HepG2 (cell line): ENCODE data around the gene MNT. TPM values are rescaled to one million over a fixed set of nuclear protein-coding genes. Genes with fewer than 3 reads are reported as not detected.

Source experiments
- CCAR2 ChIP-seq: fragments of 200-400 bp; formaldehyde crosslinking; optimal IDR thresholded peaks from 2 replicates; pipeline ENCODE3; 2018; ENCODE audit warnings: low read depth, mild to moderate bottlenecking, low read length, moderate library complexity
- ELF3 ChIP-seq: IDR thresholded peaks from 2 replicates; pipeline ENCODE4 v1.6.1; 2016; ENCODE audit warnings: missing genetic modification reagents, missing compliant biosample characterization
- FIP1L1 ChIP-seq: fragments of 200-400 bp; formaldehyde crosslinking; IDR thresholded peaks from 2 replicates; pipeline ENCODE4 v1.6.1; 2018; ENCODE audit warnings: low read depth, mild to moderate bottlenecking, low read length, moderate library complexity, borderline replicate concordance; ENCODE audit not compliant: insufficient read depth
- FOXC1 ChIP-seq: sonication (generic); formaldehyde crosslinking; IDR thresholded peaks from 2 replicates; pipeline ENCODE4 v1.8.0; 2022; ENCODE audit warnings: mild to moderate bottlenecking, missing genetic modification reagents, borderline replicate concordance
- HMGA1 ChIP-seq: sonication (generic); formaldehyde crosslinking; conservative IDR thresholded peaks from 2 replicates; pipeline ENCODE4 v1.4.0; 2020; ENCODE audit warnings: missing genetic modification reagents
- HNF4A ChIP-seq: sonication (generic); formaldehyde crosslinking; IDR thresholded peaks from 2 replicates; pipeline ENCODE4 v1.4.0; 2020; ENCODE audit warnings: missing genetic modification reagents
- HOXA5 ChIP-seq: sonication (generic); formaldehyde crosslinking; IDR thresholded peaks from 2 replicates; pipeline ENCODE4 v1.4.0; 2020; ENCODE audit warnings: missing genetic modification reagents
- ISX ChIP-seq: sonication (generic); formaldehyde crosslinking; conservative IDR thresholded peaks from 2 replicates; pipeline ENCODE4 v1.5.0; 2020; ENCODE audit warnings: missing genetic modification reagents
- KDM1A ChIP-seq: IDR thresholded peaks from 2 replicates; pipeline ENCODE4 v1.6.1; 2016; ENCODE audit warnings: missing compliant biosample characterization
- KLF11 ChIP-seq: IDR thresholded peaks from 2 replicates; pipeline ENCODE4 v1.6.1; 2016; ENCODE audit warnings: missing compliant biosample characterization
- RBM39 ChIP-seq: fragments of 200-400 bp; formaldehyde crosslinking; IDR thresholded peaks from one replicate; pipeline ENCODE4 v1.6.1; 2018; ENCODE audit warnings: antibody characterized with exemption, mild to moderate bottlenecking, low read depth, low read length; ENCODE audit not compliant: poor library complexity, severe bottlenecking
- SYNCRIP ChIP-seq: fragments of 200-400 bp; formaldehyde crosslinking; IDR thresholded peaks from 2 replicates; pipeline ENCODE4 v1.6.1; 2018; ENCODE audit warnings: mild to moderate bottlenecking, low read depth, low read length; ENCODE audit not compliant: insufficient read depth
- TBX2 ChIP-seq: sonication (generic); formaldehyde crosslinking; IDR thresholded peaks from 2 replicates; pipeline ENCODE4 v1.5.0; 2020; ENCODE audit warnings: missing genetic modification reagents, mild to moderate bottlenecking, borderline replicate concordance
- ZBTB8A ChIP-seq: sonication (generic); formaldehyde crosslinking; IDR thresholded peaks from 2 replicates; pipeline ENCODE4 v1.4.0; 2020; ENCODE audit warnings: mild to moderate bottlenecking, low read depth, missing genetic modification reagents, borderline replicate concordance
- ZFP1 ChIP-seq: IDR thresholded peaks from 2 replicates; pipeline ENCODE4 v1.6.1; 2016
- ZNF292 ChIP-seq: sonication (generic); formaldehyde crosslinking; IDR thresholded peaks from 2 replicates; pipeline ENCODE4 v1.8.1; 2022; ENCODE audit warnings: mild to moderate bottlenecking, low read depth, missing genetic modification reagents, borderline replicate concordance
- ZNF3 ChIP-seq: IDR thresholded peaks from 2 replicates; pipeline ENCODE4 v1.7.0; 2017; ENCODE audit warnings: inconsistent platforms
- ZNF337 ChIP-seq: sonication (generic); formaldehyde crosslinking; IDR thresholded peaks from 2 replicates; pipeline ENCODE4 v1.5.1; 2020; ENCODE audit warnings: missing genetic modification reagents, low read depth, mild to moderate bottlenecking, borderline replicate concordance
- polyA plus RNA-seq, 8 experiments: library from polyadenylated mRNA; depleted of rRNA in 3 of 8; stranded (reverse) in 7 of 8; unstranded in 1 of 8; fragments of >200 nt; fragmentation: Illumina TruSeq in 4 of 8; extraction: Trizol in 4 of 8; gene quantifications; 2 replicates each; pipeline versions ENCODE4 v1.2.1 to v1.2.3, GENCODE V29; 2011 to 2016; ENCODE audit warnings: low read depth in 4 of 8, missing spikeins in 1 of 8, mixed read lengths in 1 of 8; ENCODE audit not compliant: insufficient read depth in 1 of 8
- total RNA-seq, 5 experiments: library from RNA; depleted of rRNA; stranded (reverse); fragments of >200 nt; fragmentation: Illumina TruSeq; extraction: Trizol; gene quantifications; 2 replicates each; pipeline ENCODE4 v1.2.3, GENCODE V29; 2016; ENCODE audit warnings: low read depth in 1 of 5
- TF ChIP-seq, protein P1 (sequence below): IDR thresholded peaks from 2 replicates; pipeline ENCODE4 v1.6.1; 2016
- TF ChIP-seq, protein P2 (sequence below): sonication (generic); formaldehyde crosslinking; IDR thresholded peaks from 2 replicates; pipeline ENCODE4 v1.5.1; 2020; ENCODE audit warnings: mild to moderate bottlenecking, missing genetic modification reagents, moderate library complexity
- TF ChIP-seq, protein P3 (sequence below): sonication (generic); formaldehyde crosslinking; IDR thresholded peaks from 2 replicates; pipeline ENCODE4 v1.5.0; 2020; ENCODE audit warnings: mild to moderate bottlenecking, missing genetic modification reagents, borderline replicate concordance
- TF ChIP-seq, protein P4 (sequence below): sonication (generic); formaldehyde crosslinking; IDR thresholded peaks from 2 replicates; pipeline ENCODE4 v1.4.0; 2020; ENCODE audit warnings: mild to moderate bottlenecking, missing genetic modification reagents

MNT gene
- total and polyA plus RNA-seq, 2 of the 13 experiments (the other 11 are each of a cell fraction or from before 2014, with no cell fraction given) = 2.1 to 3.5 TPM

DNA sequence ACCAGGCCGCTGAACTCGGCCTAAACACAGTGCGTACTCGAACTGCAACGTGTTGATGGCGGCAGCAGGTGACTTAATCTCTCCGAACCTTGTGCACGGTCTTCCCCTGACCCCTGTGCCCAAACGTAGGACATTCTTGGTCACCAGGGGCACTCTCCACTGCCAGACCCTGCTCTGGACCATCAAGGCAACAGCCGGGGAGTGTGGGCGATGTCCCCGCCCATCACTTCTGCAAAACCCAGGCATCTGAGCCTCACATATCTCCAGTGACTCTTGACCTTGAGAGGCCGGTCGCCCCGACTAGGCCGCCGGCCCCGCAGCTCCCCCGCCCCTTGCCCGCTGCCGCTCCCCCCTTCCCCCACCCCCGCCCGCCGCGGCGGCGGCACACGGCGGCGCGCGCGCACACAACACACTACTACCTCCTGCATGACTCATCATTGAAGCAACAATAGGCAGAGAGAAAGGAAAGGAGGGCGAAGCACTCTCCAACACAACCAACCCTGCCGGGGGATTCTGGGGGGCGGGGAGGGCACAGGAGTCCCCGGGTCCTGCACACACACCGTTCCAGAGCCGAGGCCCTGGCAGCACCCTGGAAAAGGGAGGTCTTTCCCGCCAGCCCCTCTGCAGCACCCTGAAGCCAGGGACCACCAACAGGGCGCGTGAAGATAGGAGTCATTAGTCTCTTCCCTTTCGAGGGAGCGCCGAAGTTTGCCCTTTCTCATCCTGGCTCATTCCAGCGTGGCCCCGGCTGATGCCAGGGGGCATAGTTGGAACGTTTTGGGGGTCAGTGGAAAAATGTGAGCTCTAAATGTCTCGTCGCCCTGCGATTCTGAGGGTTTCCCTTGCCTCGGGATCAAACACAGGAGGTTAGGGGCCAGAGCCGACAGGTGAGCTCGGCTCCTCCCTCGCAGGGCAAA is 1.9 kb downstream of the MNT start (continued):
- TF ChIP-seq ZNF337 (CRISPR knock-in tag) = no peak
- TF ChIP-seq ZNF3 (CRISPR knock-in tag) = no peak
- TF ChIP-seq, protein P1, sequence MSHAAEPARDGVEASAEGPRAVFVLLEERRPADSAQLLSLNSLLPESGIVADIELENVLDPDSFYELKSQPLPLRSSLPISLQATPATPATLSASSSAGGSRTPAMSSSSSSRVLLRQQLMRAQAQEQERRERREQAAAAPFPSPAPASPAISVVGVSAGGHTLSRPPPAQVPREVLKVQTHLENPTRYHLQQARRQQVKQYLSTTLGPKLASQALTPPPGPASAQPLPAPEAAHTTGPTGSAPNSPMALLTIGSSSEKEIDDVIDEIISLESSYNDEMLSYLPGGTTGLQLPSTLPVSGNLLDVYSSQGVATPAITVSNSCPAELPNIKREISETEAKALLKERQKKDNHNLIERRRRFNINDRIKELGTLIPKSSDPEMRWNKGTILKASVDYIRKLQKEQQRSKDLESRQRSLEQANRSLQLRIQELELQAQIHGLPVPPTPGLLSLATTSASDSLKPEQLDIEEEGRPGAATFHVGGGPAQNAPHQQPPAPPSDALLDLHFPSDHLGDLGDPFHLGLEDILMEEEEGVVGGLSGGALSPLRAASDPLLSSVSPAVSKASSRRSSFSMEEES (CRISPR knock-in tag) = no peak
- TF ChIP-seq KDM1A (CRISPR knock-in tag) = no peak
- 0 out of 2 replicates have a peak, but pooled peaks have one; percentile 27 for TF ChIP-seq FOXC1
- TF ChIP-seq, protein P2, sequence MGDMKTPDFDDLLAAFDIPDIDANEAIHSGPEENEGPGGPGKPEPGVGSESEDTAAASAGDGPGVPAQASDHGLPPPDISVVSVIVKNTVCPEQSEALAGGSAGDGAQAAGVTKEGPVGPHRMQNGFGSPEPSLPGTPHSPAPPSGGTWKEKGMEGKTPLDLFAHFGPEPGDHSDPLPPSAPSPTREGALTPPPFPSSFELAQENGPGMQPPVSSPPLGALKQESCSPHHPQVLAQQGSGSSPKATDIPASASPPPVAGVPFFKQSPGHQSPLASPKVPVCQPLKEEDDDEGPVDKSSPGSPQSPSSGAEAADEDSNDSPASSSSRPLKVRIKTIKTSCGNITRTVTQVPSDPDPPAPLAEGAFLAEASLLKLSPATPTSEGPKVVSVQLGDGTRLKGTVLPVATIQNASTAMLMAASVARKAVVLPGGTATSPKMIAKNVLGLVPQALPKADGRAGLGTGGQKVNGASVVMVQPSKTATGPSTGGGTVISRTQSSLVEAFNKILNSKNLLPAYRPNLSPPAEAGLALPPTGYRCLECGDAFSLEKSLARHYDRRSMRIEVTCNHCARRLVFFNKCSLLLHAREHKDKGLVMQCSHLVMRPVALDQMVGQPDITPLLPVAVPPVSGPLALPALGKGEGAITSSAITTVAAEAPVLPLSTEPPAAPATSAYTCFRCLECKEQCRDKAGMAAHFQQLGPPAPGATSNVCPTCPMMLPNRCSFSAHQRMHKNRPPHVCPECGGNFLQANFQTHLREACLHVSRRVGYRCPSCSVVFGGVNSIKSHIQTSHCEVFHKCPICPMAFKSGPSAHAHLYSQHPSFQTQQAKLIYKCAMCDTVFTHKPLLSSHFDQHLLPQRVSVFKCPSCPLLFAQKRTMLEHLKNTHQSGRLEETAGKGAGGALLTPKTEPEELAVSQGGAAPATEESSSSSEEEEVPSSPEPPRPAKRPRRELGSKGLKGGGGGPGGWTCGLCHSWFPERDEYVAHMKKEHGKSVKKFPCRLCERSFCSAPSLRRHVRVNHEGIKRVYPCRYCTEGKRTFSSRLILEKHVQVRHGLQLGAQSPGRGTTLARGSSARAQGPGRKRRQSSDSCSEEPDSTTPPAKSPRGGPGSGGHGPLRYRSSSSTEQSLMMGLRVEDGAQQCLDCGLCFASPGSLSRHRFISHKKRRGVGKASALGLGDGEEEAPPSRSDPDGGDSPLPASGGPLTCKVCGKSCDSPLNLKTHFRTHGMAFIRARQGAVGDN = peak; percentile 7; the same call in 1 of the 2 replicates
- TF ChIP-seq HOXA5 = no peak
- no peak for TF ChIP-seq KLF11 (CRISPR knock-in tag)
- no peak for TF ChIP-seq CCAR2
- TF ChIP-seq, protein P3, sequence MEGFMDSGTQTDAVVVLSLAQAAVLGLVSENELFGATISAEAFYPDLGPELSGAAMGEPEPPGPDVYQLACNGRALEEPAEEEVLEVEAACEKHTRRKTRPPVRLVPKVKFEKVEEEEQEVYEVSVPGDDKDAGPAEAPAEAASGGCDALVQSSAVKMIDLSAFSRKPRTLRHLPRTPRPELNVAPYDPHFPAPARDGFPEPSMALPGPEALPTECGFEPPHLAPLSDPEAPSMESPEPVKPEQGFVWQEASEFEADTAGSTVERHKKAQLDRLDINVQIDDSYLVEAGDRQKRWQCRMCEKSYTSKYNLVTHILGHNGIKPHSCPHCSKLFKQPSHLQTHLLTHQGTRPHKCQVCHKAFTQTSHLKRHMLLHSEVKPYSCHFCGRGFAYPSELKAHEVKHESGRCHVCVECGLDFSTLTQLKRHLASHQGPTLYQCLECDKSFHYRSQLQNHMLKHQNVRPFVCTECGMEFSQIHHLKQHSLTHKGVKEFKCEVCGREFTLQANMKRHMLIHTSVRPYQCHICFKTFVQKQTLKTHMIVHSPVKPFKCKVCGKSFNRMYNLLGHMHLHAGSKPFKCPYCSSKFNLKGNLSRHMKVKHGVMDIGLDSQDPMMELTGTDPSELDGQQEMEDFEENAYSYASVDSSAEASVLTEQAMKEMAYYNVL = no peak; the same call in 1 of the 2 replicates
- TF ChIP-seq HMGA1 (CRISPR knock-in tag) = no peak
- TF ChIP-seq, protein P4, sequence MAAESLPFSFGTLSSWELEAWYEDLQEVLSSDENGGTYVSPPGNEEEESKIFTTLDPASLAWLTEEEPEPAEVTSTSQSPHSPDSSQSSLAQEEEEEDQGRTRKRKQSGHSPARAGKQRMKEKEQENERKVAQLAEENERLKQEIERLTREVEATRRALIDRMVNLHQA = no peak
- no peak for TF ChIP-seq SYNCRIP
- no peak for TF ChIP-seq ZBTB8A (CRISPR knock-in tag)
- no peak for TF ChIP-seq ISX (CRISPR knock-in tag)
- no peak for TF ChIP-seq ZNF292 (CRISPR knock-in tag)
- TF ChIP-seq TBX2 = no peak; the same call in 1 of the 2 replicates
- TF ChIP-seq ZFP1 = no peak
- TF ChIP-seq RBM39 = peak; percentile 28
- TF ChIP-seq HNF4A (CRISPR knock-in tag) = 0 out of 2 replicates have a peak, but pooled peaks have one; percentile 12
- TF ChIP-seq FIP1L1 = no peak
- no peak for TF ChIP-seq ELF3
